Breast epithelium (tissue), 4 donors: ENCODE data around the gene EIPR1. TPM values are rescaled to one million over a fixed set of nuclear protein-coding genes. Genes with fewer than 3 reads are reported as not detected.
"Not testable (repeated sequence)": the region's sequence is repeated elsewhere in the genome, so short reads cannot be mapped to it uniquely, and the experiment has no call there.

Experiments used
- DNase-seq, 2 donors: peaks; one replicate each; pipeline ENCODE4 v3.0.0-alpha.2; 2019; ENCODE audit warnings: low spot score in 2 of 2
- H3K27ac ChIP-seq, 2 donors: fragments of 200-600 bp; sonication (generic) in 1 of 2; one replicate each; pipeline ENCODE4 v1.5.1; 2016 to 2019; ENCODE audit warnings: mild to moderate bottlenecking in 1 of 2
- H3K27me3 ChIP-seq, 2 donors: fragments of 200-600 bp; sonication (generic) in 1 of 2; one replicate each; pipeline versions ENCODE4 v1.5.1 to v1.6.0; 2017 to 2019; ENCODE audit warnings: control low read depth in 1 of 2, mild to moderate bottlenecking in 1 of 2
- H3K36me3 ChIP-seq: fragments of 200-600 bp; one replicate; pipeline ENCODE4 v1.5.1; 2019
- H3K4me1 ChIP-seq, 2 donors: fragments of 200-600 bp; sonication (generic); one replicate each; pipeline ENCODE4 v1.5.1; 2016 to 2019; ENCODE audit warnings: control low read depth in 1 of 2
- H3K4me3 ChIP-seq, 3 donors: fragments of 200-600 bp; sonication (generic); 1 replicate in 2 of 3; 2 replicates in 1 of 3; pipeline ENCODE4 v1.5.1; 2016 to 2019; ENCODE audit warnings: mild to moderate bottlenecking in 3 of 3, moderate library complexity in 2 of 3
- H3K9me3 ChIP-seq, 2 donors: fragments of 200-600 bp; sonication (generic) in 1 of 2; one replicate each; pipeline ENCODE4 v1.5.1; 2016 to 2019; ENCODE audit warnings: control low read depth in 1 of 2
- CTCF ChIP-seq, 3 donors: fragments of 450-650 bp; IDR thresholded peaks; one replicate each; pipeline ENCODE4 v1.5.1; 2016 to 2017; ENCODE audit warnings: antibody characterized with exemption in 3 of 3, mild to moderate bottlenecking in 3 of 3, moderate library complexity in 3 of 3
- POLR2A ChIP-seq: fragments of 450-650 bp; IDR thresholded peaks from one replicate; pipeline ENCODE4 v1.6.1; 2016; ENCODE audit warnings: antibody characterized with exemption, mild to moderate bottlenecking, moderate library complexity
- POLR2AphosphoS5 ChIP-seq, 3 donors: sonication (generic); formaldehyde crosslinking; IDR thresholded peaks; one replicate each; pipeline ENCODE4 v1.6.1; 2017; ENCODE audit warnings: antibody characterized with exemption in 3 of 3
- intact Hi-C: fragments of 100-400 bp; cut with DNase I; formaldehyde crosslinking; loops from one replicate; pipeline ENCODE4 v1.15.1; 2023; ENCODE audit warnings: low total_unique reads
- total RNA-seq, 3 donors: library from RNA; depleted of rRNA; stranded (reverse); fragments of >200 nt; gene quantifications; one replicate each; pipeline ENCODE4 v1.1.0, GENCODE V29; 2016

The EIPR1 gene
- total RNA-seq, 3 donors from 2014 or later = 12.8 to 31.0 (median 23.3) TPM

GRCh38 chr2:3357926-3358325 lies 19.7 kb downstream of the EIPR1 start:
- Histone ChIP-seq H3K4me3 (no peak overlapping the region), H3K4me1 (no peaks in the 10 kb centered on the region), H3K9me3 (no peaks in the 10 kb centered on the region), H3K36me3 (no peaks in the 10 kb centered on the region), H3K27ac (no peak overlapping the region), H3K27me3 (no peaks in the 10 kb centered on the region)
- TF ChIP-seq POLR2AphosphoS5 (IDR thresholded peaks at IDR 0.05) (no peak), POLR2A (no peak), CTCF (IDR thresholded peaks at IDR 0.05) (no peak)
- intact Hi-C loops = no loop called here
- DNase-seq = no peak

GRCh38 chr2:3357446-3357845 lies 20.2 kb downstream of the EIPR1 start:
- H3K27ac ChIP-seq, intact Hi-C loops, H3K27me3 ChIP-seq, H3K4me1 ChIP-seq, H3K9me3 ChIP-seq, DNase-seq, H3K4me3 ChIP-seq, H3K36me3 ChIP-seq: not testable (repeated sequence)

- H3K9me3 ChIP-seq = no peaks in the 10 kb centered on the region
- H3K27ac ChIP-seq = no peak overlapping the region
- no peaks in the 10 kb centered on the region for H3K36me3 ChIP-seq
- no peaks in the 10 kb centered on the region for H3K4me1 ChIP-seq
- TF ChIP-seq POLR2A (no peak), CTCF (IDR thresholded peaks at IDR 0.05) (no peak)
- intact Hi-C loops = no loop called here
- DNase-seq = no peak
- no peaks in the 10 kb centered on the region for H3K27me3 ChIP-seq
- no peak overlapping the region for H3K4me3 ChIP-seq
Measured at GRCh38 chr2:3356799-3357198, 20.8 kb downstream of the EIPR1 start.

GRCh38 chr2:3355951-3356569 lies 21.6 kb downstream of the EIPR1 start:
- Histone ChIP-seq H3K4me1 (no peaks in the 10 kb centered on the region), H3K27me3 (no peaks in the 10 kb centered on the region), H3K9me3 (no peaks in the 10 kb centered on the region), H3K27ac (no peak overlapping the region), H3K4me3 (no peak overlapping the region), H3K36me3 (no peaks in the 10 kb centered on the region)
- no peak for TF ChIP-seq POLR2AphosphoS5 (IDR thresholded peaks at IDR 0.05)
- TF ChIP-seq CTCF (IDR thresholded peaks at IDR 0.05) = no peak
- no peak for TF ChIP-seq POLR2A
- intact Hi-C loops = no loop called here
- DNase-seq = no peak

GRCh38 chr2:3354986-3355385 lies 22.6 kb downstream of the EIPR1 start:
- DNase-seq = no peak
- Histone ChIP-seq H3K4me1 (no peaks in the 10 kb centered on the region), H3K27ac (no peak overlapping the region), H3K9me3 (no peaks in the 10 kb centered on the region), H3K36me3 (no peaks in the 10 kb centered on the region), H3K27me3 (no peaks in the 10 kb centered on the region), H3K4me3 (no peak overlapping the region)
- TF ChIP-seq POLR2A (no peak), POLR2AphosphoS5 (IDR thresholded peaks at IDR 0.05) (no peak), CTCF (IDR thresholded peaks at IDR 0.05) (no peak)
- intact Hi-C loops = no loop called here
